ENCODE results near the gene KHDC1.
"Not testable (repeated sequence)": the region's sequence is repeated elsewhere in the genome, so short reads cannot be mapped to it uniquely, and the experiment has no call there.

Gene KHDC1

GRCh38 chr6:73262671-73263569 lies at the start of gene KHDC1:
KHDC1 (minus strand) TSS chr6:73263196; CDS start chr6:73242517, 20,679 bp downstream.
- no peak for FAIRE-seq

GRCh38 chr6:73310503-73310845 lies 47.5 kb upstream of the KHDC1 start:
- not testable (repeated sequence) for FAIRE-seq

GRCh38 chr6:73309785-73310502 lies 46.9 kb upstream of the KHDC1 start:
- FAIRE-seq: no peak

- FAIRE-seq: no peak
Measured at GRCh38 chr6:73309535-73309784, 46.5 kb upstream of the KHDC1 start.

- FAIRE-seq: no peak
Measured at GRCh38 chr6:73308712-73309534, 45.9 kb upstream of the KHDC1 start.

GRCh38 chr6:73303773-73304172 lies 40.8 kb upstream of the KHDC1 start:
- FAIRE-seq: not testable (repeated sequence)

- no peak for FAIRE-seq
Measured at GRCh38 chr6:73302339-73302738, 39.3 kb upstream of the KHDC1 start.

- FAIRE-seq: no peak
Measured at GRCh38 chr6:73299151-73299971, 36.4 kb upstream of the KHDC1 start.

GRCh38 chr6:73293331-73293730 lies 30.3 kb upstream of the KHDC1 start:
- no peak for FAIRE-seq

GRCh38 chr6:73290435-73290834 lies 27.4 kb upstream of the KHDC1 start:
- FAIRE-seq: no peak

- no peak for FAIRE-seq
Measured at GRCh38 chr6:73286752-73287151, 23.8 kb upstream of the KHDC1 start.

- peak; percentile 23 for FAIRE-seq
Measured at GRCh38 chr6:73285674-73286283, 22.8 kb upstream of the KHDC1 start.

GRCh38 chr6:73282871-73283270 lies 19.9 kb upstream of the KHDC1 start:
- no peak for FAIRE-seq

GRCh38 chr6:73281684-73282083 lies 18.7 kb upstream of the KHDC1 start:
- not testable (repeated sequence) for FAIRE-seq

GRCh38 chr6:73269296-73269695 lies 6.3 kb upstream of the KHDC1 start:
- FAIRE-seq: not testable (repeated sequence)

GRCh38 chr6:73268896-73269295 lies 5.9 kb upstream of the KHDC1 start:
- FAIRE-seq: not testable (repeated sequence)

- no peak for FAIRE-seq
Measured at GRCh38 chr6:73264446-73264845, 1.4 kb upstream of the KHDC1 start.

- no peak for FAIRE-seq
Measured at GRCh38 chr6:73263570-73263909, 544 bp upstream of the KHDC1 start.

GRCh38 chr6:73258721-73259120 lies 4.3 kb downstream of the KHDC1 start:
- no peak for FAIRE-seq

GRCh38 chr6:73254323-73254722 lies 8.7 kb downstream of the KHDC1 start:
- not testable (repeated sequence) for FAIRE-seq

GRCh38 chr6:73252703-73253102 lies 10.3 kb downstream of the KHDC1 start:
- peak; percentile 82 for FAIRE-seq

- no peak for FAIRE-seq
Measured at GRCh38 chr6:73250016-73250415, 13.0 kb downstream of the KHDC1 start.

All from A204.1 (cell line).